GM12801 (cell line): ENCODE results near the gene PODN.

Source experiments
- TF ChIP-seq, protein P1 (sequence below): IDR thresholded peaks from one replicate; pipeline ENCODE4 v1.5.1; 2011; ENCODE audit warnings: control low read depth; ENCODE audit not compliant: insufficient read length; ENCODE audit errors: extremely low read depth

PODN gene

DNA sequence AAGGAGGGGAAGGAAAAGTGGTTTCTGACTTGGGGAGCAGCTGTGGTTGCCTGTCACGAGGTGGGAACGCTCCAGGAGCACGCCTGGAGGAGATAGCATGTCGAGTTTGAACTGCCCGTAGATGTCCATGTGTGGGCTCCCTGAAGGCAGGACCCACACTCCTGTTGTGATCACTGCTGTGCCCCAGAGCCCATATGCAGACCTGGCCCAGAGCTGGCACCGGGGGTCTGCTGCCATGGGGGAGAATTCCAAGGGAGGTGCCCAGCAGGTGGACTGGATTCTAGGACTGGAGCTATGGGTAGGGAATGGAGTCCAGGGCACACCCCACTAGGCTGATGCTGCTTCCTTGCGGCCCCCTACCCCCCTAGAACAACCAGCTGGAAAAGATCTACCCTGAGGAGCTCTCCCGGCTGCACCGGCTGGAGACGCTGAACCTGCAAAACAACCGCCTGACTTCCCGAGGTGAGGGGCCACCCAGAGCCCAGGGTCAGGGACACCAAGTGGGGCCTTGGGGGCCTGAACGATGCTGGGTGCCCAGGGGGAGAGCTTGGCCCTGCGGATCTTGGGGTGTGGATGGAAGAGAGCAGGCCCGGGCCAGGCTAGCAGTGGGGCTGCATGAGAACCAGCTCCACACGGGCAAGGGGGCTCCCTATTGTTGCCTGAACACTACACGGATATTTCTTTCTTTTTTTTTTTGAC is 9.3 kb downstream of the PODN start:
- TF ChIP-seq, protein P1, sequence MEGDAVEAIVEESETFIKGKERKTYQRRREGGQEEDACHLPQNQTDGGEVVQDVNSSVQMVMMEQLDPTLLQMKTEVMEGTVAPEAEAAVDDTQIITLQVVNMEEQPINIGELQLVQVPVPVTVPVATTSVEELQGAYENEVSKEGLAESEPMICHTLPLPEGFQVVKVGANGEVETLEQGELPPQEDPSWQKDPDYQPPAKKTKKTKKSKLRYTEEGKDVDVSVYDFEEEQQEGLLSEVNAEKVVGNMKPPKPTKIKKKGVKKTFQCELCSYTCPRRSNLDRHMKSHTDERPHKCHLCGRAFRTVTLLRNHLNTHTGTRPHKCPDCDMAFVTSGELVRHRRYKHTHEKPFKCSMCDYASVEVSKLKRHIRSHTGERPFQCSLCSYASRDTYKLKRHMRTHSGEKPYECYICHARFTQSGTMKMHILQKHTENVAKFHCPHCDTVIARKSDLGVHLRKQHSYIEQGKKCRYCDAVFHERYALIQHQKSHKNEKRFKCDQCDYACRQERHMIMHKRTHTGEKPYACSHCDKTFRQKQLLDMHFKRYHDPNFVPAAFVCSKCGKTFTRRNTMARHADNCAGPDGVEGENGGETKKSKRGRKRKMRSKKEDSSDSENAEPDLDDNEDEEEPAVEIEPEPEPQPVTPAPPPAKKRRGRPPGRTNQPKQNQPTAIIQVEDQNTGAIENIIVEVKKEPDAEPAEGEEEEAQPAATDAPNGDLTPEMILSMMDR, result no peak

- TF ChIP-seq, protein P1, result no peak
Measured at GRCh38 chr1:53071915-53072314, 9.9 kb downstream of the PODN start.

GRCh38 chr1:53073287-53073686 is 11.3 kb downstream of the PODN start:
- TF ChIP-seq, protein P1, result no peak

DNA sequence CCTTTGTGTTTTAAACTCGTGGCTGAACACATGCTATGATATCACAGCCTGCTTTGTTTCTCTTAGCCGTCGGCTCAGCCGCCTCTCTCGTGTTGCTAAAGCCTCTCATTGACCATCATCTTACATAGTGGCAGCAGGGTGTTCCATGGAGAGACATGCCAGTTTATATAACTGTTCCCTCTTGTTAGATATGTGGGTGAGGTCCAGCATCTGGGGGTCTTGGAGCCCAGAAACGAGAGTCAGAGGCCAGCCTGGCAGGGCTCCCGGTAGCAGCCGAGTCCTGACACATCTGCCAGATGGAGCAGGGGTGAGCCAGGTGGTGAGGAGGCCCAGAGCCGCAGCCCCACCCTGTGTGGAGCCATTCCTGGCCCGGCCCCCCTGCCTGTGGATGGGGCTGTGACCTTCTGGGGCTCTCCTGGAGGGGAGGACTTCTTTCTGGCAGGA is 11.9 kb downstream of the PODN start:
- TF ChIP-seq, protein P1, result no peak

GRCh38 chr1:53074313-53075154 is 12.5 kb downstream of the PODN start:
- TF ChIP-seq, protein P1, result no peak

- TF ChIP-seq, protein P1, result no peak
Measured at GRCh38 chr1:53075206-53075605, 13.2 kb downstream of the PODN start.

GRCh38 chr1:53075761-53076163 is 13.7 kb downstream of the PODN start:
- TF ChIP-seq, protein P1, result no peak
